Stimulated activated CD8-positive, alpha-beta memory T cell treated with anti-CD3 and anti-CD28 coated beads, Interleukin-12 subunit alpha, Interleukin-12 subunit beta, amount 100 ng/mL, for 1 hour (primary cell): Measurements from ENCODE around the gene FAM81A.
"Not testable (repeated sequence)": the region's sequence is repeated elsewhere in the genome, so short reads cannot be mapped to it uniquely, and the experiment has no call there.

Experiments used
- DNase-seq: peaks from one replicate; pipeline ENCODE4 v3.0.0-alpha.2; 2020; ENCODE audit warnings: low read depth

FAM81A gene

DNA sequence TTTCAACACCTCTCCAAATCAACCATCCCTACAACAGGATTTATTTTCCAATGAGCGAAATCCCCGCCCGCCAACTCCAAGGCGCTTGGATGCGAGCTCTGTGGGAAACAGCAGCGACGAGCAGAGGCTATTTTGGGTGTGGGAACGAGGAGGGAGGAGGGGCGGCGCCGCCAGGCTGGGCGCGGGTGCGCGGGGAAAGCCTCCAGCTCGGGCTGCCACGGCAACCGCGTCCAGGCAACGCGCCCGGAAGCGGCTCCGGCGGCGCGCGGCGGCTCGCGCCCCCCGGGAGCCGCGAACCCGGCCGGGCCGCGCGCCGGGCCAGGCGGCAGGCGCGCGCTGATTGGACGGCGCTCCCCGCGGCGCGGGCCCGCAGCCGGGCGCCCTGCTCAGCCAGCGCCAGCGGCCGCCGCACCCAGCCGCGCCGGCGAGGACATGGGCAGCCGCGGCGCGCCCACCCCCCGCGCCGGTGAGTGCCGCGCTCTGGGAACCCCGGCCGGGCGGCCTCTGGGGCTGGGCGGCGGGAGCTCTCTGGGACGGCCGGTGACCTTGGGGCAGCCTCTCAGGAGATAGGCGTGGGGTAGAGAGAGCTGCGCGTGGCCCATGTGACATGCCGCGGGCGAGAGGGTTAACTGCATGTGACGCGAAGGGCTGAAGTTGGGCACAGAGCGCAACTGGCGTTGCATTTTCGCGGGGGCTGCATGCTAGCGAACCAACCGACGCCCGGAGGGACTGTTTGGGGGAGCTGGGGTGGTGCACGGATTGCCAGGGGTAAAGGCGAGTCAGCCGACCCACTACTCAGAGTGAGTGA lies at the start of gene FAM81A:
TSS of gene FAM81A (plus strand) at position 370 of the 808 bp plus-strand sequence. CDS start 20,441 bp downstream, outside the sequence.
- DNase-seq: no peak

DNA sequence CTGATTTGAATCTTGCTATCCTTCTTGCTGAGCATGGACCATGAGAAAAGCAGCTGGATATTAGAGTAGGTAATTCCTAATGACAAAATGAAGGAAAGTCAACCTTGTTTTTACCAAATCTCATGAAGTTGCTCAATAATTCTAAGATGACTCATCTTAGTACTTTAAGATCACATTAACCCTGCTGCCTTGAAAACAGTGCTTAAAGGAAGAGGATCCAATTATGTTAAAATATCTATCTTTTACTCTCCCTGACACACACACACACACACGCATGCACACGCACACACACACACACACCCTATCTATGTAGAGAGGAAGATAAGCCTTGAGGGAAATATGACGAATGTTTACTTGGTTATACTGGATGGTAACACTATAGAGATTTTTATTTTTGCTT lies 49.3 kb upstream of the FAM81A start:
- DNase-seq: no peak

DNA sequence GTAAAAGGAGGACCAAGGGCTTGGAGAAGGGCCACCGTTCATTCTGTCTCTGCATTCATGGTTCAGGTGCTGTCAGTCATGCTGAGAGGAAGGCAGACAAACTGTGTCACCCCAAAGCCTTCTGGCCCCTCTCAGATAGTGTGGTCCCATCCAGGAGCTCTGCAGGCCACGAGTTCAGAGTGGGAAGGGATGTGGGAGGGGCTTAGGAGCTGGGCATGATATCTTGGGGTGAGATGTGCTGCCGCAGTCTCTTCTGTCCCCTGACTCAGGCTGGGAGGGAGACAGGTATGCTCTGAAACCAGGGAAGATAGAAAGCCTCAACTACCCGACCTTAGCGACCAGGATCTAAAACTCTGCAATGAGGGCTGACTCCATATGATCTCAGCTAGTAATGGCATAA lies 45.7 kb upstream of the FAM81A start:
- no peak for DNase-seq

GRCh38 chr15:59394166-59394661 lies 43.8 kb upstream of the FAM81A start:
- DNase-seq: no peak

- DNase-seq: no peak
These were observed 41.8 kb upstream of the FAM81A start for GRCh38 chr15:59396211-59396610.

- DNase-seq: no peak
These were observed 41.3 kb upstream of the FAM81A start for GRCh38 chr15:59396679-59397078.

DNA sequence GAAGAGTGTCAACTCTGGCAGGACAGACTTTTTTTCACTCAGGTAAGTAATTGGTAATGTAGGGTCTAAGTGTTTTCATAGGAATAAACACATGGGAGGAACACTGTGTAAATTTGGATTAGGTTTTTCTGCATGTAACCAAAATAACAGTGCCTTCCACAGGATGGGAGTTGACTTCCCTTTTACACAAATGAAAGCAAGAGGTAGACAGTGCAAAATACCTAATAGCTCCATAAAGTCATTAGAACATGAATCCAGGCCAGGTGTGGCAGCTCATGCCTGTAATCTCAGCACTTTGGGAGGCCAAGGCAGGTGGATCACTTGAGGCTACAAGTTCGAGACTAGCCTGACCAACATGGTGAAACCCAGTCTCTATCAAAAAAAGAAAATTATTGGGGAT lies 39.8 kb upstream of the FAM81A start:
- DNase-seq: no peak

GRCh38 chr15:59399465-59400102 lies 38.4 kb upstream of the FAM81A start:
- DNase-seq: no peak

DNA sequence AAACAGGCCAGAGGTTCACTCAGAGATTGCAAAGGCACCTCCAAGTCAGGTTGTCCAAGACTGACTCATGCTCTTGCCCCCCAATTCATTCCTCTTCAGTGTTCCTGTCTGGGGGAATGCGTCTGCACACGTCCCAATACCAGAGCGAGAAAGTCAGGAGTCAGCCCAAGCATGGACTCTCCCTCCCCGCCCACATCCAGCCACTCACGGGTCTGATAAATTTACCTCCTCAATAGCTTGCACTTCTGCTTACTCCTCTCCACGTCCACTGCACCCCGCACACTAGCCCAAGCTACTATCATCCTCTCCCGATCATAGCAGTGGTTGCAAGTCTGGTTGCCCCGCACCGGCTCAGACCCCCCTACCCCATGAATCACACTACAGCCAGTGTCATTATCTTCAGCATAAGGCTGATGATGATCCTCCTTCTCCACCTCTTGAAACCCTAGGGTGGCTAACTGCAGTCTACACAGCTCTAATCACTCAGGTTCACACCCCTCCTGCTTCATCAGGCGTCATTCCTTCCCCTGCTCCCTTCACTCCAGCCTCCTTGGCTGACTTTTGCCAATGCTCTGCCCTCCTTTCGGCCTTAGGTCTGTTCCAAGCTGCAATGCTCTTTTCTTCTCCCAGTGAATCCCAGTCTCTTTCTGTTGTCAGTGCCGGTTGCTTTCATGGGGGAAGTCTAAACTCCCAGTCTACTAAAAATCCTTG lies 37.7 kb upstream of the FAM81A start:
- DNase-seq: no peak

- DNase-seq: not testable (repeated sequence)
These were observed 36.7 kb upstream of the FAM81A start for GRCh38 chr15:59401051-59401823.

DNA sequence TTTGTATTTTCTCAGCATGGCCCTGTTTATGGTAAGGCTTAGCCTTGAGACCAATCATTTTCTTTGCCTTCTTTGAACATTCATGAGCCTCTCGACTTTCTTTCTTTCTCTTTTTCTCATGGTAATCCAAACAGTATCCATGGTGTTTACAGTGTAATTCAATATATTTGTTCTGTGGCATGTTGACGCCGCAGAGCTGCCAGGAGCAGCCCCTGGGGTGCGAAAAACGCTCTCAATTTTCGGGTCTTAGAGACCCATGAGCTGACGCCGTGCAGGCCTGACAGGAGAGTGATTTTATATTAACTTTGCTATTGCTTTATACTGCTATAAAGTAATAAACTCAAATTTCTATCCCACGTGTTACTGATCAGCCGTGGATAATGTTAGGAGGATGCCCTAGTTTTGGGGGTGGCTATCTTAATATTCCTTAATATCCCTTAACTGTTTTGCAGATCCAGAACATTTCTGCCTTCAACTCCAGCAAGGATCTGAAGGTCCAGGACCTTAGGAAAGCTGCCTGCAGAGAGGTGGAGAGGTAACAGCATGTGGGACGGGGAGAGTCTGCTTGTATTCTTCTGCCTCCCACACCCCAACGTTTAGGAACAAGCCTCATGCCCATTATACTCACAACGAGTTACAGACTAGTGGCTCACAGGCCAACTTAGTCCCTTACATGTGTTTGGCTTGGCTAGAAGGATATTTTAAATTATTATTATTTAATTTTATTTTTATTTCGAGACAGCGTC lies 36.0 kb upstream of the FAM81A start:
- DNase-seq: no peak

- DNase-seq: no peak
These were observed 32.9 kb upstream of the FAM81A start for GRCh38 chr15:59405079-59405478.

DNA sequence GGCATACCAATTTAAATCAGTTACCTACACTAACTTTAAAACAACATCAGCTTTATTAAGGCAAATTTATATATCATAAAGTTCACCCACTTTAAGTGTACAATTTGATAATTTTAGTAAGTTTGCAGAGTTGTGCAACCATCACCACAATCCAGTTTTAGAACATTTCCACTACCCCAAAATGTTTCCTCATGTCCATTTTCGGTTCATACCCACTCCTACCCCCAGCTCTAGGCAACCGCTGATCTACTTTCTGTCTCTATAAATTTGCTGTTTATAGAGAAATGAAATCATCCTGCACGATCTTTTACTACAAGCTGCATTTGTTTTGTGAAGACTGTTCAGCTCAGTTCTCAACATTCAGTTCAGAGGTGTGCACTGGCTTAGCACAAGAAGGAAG lies 31.5 kb upstream of the FAM81A start:
- DNase-seq: no peak

GRCh38 chr15:59407946-59408345 lies 30.0 kb upstream of the FAM81A start:
- no peak for DNase-seq

GRCh38 chr15:59410391-59410896 lies 27.5 kb upstream of the FAM81A start:
- no peak for DNase-seq

DNA sequence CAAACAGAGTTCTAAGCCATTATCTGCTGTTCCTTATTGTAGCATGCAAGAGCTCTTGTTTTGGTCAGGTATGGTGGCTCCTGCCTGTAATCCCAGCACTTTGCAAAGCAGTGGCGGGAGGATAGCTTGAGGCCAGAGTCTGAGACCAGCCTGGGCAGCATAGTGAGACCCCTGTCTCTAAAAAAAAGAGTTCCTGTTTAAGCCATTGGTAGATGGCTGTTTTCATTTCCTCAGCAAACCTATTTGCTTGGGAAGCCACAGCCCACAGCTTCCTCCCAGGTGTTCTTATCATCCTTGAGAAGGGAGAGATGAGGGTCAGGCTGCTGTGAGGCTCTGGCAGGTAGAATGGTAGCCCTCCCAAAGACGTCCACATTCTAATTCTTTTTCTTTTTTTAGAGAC lies 24.4 kb upstream of the FAM81A start:
- no peak for DNase-seq

DNA sequence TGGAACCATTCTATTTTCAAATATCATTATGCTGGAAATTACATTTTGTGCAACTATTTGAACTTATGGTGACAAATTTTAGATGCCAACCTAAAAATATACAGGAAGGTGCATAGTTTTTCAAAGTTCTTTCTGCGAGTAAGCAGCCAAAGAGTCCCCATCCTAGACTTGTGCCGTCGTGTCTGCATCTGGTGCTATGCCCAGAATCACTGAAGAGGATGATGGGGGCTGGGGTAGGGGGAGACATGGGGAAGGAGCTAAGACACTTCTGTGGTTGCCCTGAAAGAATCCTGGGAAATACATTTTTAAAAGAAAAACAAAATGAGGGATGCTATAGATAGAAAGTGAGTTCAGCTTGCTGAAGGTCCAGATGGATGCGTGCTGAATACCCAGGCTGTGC lies 21.2 kb upstream of the FAM81A start:
- no peak for DNase-seq

DNA sequence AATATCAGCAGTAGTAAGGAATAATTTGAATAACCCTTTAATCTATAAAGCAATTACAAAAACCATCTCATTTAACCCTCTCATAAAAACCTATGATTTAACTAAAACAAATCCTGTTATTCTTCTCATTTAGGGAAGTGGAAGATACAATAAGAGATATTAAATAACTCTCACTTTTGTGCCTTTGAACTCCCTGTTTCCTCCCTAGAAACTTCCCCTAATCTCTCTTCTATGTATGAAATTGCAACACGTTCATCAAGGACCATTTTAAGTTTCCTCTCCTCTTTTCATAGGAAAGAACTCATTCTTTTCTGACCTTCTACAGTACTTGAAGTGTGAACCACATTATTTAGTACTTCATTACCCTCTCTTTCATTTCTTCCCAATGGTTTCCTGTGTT lies 18.8 kb upstream of the FAM81A start:
- no peak for DNase-seq

GRCh38 chr15:59420108-59420507 lies 17.9 kb upstream of the FAM81A start:
- DNase-seq: no peak

GRCh38 chr15:59420986-59421618 lies 16.9 kb upstream of the FAM81A start:
- no peak for DNase-seq

DNA sequence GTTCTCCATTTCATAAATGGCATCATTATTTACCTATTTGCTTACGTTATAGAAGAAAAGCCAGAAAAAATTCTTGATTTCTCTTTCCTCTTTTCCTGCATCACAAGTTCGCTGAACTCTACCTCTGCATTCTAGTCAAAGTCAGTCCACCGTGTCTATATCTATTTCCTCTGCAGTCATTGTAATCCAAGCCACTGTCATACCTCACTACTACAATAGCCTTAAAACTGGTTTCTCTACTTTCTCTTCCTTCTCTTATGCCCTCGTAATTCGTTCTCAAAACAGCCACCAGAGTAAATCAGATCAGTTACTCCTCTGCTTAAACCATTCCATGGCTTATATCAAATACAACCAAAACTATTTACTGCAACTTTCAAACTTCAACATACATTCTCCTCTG lies 13.4 kb upstream of the FAM81A start:
- DNase-seq: no peak
